Measurements from ENCODE around the gene TSC1.

DNA sequence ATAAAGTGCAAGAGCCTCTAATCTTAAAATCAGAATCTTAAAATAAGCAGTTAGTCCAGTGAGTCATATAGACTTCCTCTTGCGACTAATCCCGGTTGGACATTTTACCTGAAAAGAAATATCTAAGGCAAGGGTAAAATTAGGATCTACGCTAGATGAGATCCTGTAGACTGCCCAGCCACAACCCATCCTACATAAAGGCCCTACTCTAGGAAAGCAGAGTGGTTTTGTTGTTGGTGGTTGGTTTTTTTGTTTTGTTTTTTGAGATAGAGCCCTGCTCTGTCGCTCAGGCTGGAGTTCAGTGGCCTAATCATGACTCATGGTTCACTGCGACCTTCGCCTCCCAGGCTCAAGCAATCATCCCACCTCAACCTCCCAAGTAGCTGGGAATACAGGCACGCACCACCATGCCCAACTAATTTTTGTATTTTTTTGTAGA lies 6.9 kb downstream of the TSC1 start:
- TF ChIP-seq CTCF (IDR thresholded peaks at IDR 0.05) = no peak
- no peak for TF ChIP-seq POLR2A (IDR thresholded peaks at IDR 0.05)
